NCI-H2081 treated with DMSO at 0.1 percent for 48 hours (cell line): Measurements from ENCODE around the gene UVSSA.
"Not testable (repeated sequence)": the region's sequence is repeated elsewhere in the genome, so short reads cannot be mapped to it uniquely, and the experiment has no call there.

Experiments
- DNase-seq: peaks from one replicate; lab custom pipeline; 2025; lab: John Stamatoyannopoulos, UW

UVSSA gene

DNA sequence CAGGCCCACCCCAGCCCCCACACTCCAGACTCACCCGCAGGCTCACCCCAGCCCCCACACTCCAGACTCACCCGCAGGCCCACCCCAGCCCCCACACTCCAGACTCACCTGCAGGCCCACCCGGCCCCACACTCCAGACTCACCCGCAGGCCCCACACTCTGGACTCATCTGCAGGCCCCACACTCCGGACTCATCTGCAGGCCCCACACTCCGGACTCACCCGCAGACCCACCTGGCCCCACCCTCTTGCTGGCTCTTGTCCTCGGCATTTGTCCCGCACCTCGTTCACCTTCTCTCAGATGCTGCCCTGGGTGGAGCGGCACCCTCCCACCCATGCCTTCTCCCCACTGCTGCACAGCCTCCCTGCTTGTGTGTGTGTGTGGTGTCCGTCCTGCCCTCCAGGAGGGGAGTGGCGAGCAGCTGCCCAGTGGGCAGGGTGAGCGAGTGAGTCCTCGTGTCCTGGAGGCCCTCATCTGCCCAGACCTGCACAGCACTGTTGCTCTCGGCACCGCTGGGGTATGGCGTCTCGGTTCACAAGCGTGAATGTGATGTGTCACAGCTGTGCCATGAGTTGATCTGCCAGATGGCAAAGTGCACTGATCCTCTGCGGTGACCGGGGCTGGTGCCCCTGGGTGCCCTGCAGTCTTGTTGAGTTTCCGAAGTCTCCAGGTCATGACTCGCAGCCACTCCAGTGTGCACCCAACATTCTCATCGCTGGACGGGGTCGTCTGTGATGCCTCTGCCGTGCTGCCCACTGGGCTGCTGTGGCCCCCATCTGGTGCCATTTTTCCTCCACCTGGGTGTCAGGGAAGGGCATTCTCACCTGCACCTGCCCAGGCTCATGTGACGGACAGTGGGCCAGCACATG, 29.6 kb upstream of the UVSSA start:
- no peak for DNase-seq

DNA sequence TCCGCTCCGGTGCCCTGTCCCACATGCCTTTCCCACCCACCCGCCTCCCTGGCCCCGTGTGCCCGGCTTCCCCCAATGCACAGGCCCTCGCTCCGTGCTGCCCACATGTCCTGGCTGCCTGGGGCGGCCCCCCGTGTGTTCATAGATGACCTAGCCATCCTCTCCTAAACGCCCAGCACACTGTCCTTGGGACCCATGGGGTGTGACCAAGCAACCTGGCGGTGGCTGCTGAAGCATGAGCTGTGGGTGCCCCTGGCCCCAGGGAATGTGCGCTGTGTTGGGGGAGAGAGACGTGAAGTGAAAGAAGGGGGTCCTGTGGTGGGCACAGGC, 29.0 kb upstream of the UVSSA start:
- no peak for DNase-seq

DNA sequence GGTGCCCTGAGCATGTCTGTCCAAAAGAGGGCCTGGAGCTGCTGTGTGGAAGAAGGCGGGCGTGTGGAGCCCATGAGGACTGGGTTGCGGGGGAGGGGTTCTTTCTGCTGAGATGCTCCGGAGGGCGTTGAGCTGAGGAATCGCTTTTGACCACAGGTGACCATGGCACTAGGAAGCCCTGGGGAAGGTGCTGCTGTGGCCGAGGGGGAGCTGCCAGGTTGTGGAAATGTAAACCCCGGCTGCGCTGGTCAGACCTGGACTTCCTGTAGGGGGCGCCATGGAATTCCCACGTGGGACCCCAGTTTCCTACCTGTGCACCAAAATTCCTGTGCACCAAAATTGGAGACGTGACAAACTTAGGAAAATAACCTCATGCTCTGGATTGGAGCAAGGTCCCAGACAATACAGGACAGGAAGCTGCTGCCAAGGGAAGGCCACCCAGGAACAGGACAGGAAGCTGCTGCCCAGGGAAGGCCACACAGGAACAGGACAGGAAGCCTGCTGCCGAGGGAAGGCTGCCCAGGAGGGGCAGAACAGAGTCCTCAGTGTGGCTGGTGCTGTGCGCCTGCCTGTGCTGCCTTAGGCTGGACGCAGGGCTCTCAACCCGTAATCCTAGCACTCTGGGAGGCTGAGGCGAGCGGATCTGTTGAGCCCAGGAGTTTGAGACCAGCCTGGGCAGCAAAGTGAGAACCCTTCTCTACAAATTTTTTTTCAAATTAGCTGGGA, 28.4 kb upstream of the UVSSA start:
- no peak for DNase-seq

DNA sequence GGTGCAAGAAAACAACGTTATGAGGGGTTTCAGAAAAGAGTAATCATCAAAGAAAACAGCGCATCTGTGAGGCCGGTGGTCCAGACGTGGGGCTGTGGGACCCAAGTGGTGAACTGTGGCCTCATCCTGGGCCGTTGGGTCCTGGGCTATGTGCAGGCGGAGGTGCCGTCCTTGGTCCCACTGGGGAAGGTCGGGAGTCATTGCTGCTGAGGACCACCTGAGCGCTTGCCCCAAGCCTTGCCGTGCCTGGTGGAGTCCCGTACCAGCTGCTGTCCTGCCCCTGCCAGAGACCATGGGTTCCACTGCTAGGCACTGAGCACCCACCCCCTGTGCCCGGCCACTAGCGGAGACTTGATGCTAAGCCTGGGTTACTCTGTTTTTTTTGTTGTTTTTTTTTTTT, 25.5 kb upstream of the UVSSA start:
- no peak for DNase-seq

DNA sequence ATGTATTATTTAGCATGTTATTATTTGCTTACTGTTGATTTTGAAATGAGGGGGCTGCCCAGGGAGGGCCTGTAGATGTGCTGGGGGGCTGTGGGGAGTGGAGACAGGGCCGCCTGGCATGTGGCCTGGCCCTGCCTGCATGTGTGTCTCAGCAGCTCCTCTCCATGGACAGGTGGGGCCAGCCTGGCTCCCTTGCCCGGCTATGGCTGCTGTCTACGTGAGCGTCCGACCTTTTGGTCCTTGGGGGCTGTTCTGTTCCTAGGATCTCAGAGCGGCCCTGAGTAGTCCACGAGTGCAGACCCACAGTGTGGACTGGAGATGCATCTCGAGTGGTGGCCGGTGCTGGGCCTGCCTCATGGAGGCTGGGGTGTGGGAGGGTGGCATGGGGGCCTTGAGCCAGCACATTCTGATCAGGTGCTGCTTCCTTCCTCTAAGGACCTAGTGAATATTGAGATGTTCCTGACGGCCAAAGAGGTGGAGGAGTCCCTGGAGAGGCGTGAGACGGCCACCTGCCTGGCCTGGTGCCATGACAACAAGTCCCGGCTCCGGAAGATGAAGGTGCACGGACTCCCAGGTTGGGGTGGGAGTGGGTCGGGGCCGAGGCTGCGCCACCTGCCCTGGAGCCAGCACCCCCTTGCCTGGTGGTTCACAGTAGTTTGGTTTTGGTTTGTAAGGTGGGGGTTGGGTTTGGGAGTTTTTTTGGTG, 24.9 kb upstream of the UVSSA start:
- no peak for DNase-seq

DNA sequence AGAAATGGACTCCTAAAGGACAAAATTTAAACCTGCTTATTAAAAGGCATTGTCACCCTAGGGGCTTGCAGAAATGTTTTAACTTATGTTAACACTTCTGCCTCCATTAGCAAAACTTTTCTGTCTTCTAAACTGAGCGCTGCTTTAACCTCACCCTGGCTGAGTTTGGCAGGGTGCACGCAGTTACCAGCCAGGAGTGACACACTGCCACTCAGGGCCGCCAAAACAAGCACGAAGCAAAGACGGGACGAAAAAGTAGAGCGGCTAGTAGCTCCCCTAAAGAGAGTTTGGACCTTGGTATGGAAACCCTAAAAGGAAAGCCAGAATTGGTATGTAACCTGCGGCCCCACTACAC, 23.8 kb upstream of the UVSSA start:
- no peak for DNase-seq

DNA sequence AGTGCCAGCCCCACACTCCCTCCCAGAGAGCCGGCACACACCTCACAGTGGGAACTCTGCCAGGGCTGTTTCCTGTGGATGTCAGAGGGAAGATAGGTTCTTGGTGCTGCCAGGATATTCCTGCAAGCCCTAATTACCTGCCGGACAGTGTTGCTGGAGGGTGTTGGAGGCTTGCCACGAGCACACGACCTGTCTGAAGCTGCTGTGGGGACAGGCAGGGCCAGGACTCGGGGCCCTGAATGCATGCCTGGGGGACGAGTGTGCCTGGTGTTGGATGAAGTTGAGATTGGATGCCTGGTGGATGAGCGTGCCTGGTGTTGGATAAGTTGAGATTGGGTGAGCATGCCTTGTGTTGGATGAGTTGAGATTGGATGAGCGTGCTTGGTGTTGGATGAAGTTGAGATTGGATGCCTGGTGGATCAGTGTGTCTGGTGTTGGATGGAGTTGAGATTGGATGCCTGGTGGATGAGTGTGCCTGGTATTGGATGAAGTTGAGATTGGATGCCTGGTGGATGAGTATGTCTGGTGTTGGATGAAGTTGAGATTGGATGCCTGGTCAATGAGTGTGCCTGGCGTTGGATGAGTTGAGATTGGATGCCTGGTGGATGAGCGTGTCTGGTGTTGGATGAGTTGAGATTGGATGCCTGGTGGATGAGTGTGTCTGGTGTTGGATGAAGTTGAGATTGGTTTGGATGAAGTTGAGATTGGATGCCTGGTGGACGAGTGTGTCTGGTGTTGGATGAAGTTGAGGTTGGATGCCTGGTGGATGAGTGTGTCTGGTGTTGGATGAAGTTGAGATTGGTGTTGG, 23.2 kb upstream of the UVSSA start:
- no peak for DNase-seq

DNA sequence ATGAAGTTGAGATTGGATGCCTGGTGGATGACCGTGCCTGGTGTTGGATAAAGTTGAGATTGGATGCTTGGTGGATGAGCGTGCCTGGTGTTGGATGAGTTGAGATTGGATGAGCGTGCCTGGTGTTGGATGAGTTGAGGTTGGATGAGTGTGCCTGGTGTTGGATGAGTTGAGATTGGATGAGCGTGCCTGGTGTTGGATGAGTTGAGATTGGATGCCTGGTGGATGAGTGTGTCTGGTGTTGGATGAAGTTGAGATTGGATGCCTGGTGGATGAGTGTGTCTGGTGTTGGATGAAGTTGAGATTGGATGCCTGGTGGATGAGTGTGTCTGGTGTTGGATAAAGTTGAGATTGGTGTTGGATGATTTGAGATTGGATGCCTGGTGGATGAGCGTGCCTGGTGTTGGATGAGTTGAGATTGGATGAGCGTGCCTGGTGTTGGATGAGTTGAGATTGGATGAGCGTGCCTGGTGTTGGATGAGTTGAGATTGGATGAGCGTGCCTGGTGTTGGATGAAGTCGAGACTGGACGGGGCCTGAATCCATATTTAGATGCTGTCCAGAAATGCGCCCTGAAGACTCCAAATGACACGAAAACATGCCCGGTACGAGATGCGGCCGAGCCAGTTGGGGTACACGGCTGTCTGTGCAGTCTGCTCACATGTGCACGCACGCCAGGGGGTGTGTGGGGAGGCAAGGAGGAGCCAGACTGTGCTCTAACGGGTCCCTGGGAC, 22.4 kb upstream of the UVSSA start:
- not testable (repeated sequence) for DNase-seq

DNA sequence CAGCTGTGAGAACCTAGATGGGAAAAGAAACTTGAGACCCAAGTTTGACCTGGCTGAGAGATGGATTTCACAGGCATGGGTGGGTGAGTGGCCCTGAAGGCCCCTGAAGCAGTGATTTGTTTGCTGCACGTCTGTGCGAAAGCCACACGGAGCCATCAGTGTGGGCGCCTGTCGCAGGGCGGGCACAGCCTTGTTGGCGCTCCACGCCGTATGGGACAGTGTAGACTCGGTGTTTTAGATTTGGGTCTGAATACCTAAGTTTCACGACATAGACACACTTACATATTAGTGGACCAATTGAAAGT, 21.9 kb upstream of the UVSSA start:
- DNase-seq = no peak

DNA sequence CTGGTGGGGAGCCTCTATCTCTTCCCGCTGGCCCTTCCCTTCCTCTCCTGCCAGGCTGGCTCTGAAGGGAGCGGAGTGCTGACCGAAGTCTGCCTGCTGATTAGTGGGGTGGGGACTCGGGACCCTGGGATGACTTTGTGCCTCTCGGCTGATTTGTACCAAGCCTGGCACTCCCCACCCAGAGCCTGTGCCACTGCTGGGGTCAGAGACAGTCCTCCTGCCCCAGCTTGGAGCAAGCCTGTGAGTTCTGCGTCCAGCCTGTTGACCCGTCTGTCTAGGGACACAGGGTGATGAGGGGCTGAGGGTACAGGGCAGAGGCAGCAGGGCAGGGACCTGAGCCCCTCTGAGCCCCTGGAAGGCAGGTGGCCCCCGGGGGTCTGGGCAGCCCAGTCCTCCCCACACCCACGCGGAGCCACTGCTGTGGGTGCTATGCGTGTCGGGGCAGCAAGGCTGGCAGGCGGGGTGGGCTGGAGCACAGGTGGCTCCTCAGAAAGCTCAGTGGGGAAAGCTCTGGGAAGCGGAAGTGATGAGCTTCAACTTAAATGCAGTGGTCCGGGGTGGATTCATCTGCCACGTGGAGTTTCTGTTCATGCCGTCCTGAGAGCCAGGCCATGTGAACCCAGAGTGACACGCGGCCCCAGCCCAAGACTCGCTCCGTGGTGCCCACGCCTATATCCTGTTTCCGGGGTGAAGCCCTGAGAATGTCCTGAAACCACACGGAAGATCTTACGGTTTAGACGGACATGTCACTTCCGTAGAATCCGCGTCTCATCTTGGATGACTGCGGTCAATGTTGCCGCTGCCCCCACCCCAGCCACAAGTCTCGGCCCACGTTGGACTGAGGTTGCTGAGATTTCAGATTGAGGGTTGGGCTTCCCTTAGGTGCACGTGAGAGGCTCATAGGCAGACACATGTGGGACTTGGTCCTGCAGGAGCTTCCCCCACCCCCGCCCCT, 21.1 kb upstream of the UVSSA start:
- no peak for DNase-seq

DNA sequence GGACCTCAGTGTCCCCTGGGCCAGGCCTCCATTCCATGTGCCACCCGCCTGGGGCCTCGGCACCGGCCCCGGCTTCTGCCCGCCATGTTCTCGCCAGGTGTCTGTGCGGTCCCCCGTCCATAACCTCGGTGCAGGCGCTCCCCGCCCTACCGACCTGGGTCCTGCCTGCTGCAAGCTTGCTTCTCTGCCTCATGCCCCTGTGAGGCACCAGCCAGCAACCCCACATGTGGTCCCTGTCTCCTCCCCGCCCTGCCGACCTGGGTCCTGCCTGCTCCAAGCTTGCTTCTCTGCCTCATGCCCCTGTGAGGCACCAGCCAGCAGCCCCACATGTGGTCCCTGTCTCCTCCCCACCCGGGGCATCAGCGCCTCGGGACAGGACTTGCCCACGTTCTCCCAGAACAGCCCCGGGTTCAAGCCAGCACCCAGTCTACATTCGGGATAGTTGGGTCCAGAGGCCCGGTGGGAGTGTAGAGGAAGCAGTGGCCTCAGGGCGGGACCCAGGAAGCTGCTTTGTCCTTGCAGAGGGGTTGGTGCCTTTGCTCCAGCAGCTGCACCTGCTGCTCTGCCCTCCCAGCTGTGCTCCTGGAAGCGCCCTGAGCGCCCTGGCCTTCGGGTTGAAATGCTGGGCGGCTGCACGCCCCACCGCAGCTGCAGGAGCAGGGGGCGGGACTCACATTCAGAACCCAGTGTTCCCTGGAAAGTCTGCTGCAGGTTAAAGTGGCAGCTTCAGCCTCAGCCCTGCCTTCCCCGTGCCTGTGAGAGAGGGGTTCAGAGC, 20.1 kb upstream of the UVSSA start:
- no peak for DNase-seq

DNA sequence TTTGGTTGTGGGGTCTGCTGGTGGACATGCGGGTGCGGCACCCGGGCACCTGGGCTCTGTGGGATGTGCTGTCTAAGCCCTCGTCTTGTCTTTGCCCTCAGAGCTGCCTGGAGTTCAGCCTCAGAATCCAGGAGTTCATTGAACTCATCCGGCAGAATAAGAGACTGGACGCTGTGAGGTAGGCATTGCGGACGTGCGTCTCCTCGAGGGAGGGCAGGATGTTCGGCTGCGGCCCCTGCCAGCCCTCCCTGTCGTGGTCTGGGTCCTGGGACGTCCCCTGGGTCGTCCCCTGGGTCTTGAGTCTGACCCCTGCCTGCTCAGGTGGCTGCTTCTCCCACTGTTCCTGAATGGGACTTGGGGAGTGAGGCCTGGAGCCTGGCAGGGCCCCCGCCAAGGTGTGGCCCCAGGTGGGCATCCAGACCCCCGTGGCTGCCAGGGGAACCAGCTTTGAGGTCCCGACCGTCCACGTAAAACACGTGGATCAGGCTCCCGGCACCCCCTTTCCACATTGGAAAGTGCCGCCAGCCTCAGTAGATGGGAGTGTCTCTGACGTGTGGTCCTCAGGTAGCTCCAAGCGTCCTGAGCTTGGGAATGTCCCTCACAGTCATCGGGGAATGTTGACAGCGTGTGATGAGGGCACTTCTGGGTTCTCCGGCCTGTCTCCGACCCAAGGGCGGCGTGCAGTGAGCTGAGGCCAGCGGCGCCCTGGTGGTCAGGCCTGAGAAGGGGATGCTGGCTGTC, 19.3 kb upstream of the UVSSA start:
- no peak for DNase-seq

DNA sequence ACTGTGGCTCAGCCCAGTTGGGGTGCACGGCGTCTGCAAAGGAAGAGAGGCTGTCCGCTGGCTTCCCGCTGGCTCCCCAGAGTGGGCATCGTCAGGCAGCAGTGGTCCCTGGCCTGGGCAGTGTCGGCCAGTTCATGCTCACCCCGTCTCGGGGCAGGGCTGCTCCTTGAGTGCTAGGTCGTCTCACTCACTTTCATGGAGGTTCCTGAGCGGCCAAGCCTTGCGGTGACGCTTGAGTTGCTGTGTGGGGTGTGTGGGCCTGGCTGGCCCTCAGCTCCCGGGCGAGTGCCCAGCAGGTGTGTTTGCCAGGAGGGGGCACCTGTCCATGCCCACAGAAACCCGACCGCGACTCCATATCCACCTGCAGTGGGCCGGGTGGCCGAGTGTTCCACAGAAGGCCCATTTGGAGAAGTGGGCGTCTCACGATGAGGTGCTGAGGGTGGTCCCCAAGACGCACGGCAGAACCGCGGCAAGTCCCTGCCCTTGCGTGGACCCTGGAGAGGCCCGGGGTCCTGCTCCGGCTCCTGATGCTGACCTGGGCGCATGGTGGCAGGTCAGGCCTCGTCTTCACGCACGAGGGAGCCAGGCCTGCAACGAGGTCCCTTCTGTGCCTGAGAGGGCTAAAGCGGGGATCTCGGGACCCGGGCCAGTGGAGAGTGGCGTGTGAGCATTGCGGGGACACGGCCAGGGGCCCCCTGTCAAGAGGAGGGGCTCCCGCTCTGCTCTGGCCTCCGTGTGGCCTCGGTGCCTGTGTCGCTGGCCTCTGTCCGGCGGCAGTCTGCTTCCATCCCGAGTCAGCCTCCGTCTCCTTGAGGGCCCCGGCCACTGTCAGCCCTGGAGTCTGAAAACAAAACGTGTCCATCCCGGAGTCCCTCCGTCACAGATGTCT, 18.5 kb upstream of the UVSSA start:
- DNase-seq = no peak

DNA sequence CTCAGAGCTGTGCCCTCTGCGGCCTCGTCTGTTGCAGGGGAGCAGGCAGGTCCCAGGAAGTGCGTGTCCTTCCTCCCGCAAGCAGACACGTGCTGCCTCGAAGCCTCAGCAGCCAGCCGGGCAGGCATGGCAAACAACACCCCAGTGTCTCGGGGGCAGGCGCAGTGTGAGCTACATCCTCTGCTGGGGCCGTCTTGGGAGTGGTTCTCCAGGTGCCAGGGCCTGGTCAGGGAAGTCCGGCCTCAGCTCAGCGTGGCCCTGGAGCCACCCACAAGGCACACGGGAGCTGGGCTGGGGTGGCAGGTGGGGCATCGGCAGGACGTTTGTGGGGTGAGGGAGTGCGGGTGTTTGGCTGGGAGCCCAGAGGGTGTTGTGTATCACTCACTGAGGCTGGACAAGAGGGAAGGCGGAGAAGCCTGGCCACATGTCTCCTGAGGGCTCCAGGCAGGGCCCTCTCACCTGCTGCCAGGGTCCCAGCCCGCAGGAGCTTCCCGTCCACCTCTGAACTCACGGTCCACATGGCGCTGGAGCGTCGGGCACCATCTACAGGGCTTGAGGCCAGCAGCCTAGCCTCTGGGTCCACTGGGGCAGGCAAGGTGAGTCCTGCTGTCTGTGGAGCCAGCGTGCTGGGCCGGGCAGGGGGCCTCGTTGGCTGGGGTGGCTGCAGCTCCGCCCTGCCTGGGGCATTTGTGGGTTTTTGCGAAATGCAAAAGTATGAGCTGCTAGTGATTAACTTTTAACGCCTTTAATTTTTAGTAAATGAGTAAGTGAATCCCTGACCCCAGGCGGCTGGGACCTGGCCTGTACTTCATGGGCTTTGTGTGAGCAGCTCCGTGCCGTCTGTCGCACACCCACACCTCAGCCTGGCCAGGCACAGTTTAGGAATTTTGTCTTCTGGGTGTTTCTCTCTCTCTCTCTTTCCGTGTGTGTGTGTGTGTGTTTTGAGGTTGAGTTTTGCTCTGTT, 17.3 kb upstream of the UVSSA start:
- DNase-seq = no peak

DNA sequence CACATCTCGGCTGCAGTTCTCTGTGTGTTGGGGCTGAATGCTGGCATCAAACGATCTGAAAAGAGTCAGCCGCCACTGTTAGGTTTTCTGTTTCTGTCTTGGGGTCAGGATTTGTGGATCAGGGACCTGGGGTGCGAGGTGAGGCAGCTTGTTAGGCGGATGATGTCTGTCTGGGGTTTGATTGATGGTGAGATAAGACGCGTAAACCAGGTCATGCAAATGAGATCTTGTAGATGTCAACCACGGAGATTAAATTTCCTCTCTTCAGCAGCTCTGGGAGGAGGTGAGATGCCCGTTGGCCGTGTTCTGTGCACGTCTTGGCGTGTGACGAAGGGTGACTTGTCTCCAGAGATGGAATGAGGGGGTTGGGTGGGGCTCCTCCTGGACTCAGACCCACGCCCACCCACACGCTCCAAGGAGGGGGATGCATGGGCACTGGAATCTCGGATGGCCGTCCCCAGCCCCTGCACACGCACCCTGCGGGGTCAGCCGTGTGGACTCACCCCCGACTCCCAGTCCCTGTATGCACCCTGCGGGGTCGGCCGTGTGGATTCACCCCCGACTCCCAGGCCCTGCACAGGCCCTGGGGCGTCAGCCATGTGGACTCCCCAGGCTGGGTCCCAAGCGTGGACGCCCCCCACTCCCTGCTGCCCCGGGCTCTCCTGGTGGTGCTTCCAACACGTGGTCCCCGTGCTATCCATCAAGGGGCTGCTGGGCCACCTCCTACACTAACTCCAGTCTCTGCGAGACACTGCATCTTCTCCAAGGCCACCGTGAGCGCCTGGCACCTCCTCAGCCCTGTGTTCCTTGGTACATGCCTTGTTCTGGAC, 16.0 kb upstream of the UVSSA start:
- DNase-seq = no peak
